NB4 (cell line): ENCODE measurements around the gene IFNG-AS1.

Experiments used
- CTCF ChIP-seq: IDR thresholded peaks from one replicate; pipeline ENCODE4 v1.5.1; 2012; ENCODE audit warnings: low read depth, low read length
- MAX ChIP-seq: IDR thresholded peaks from 2 replicates; pipeline ENCODE4 v1.6.1; 2011; ENCODE audit warnings: low read depth, low read length
- MYC ChIP-seq: IDR thresholded peaks from 2 replicates; pipeline ENCODE4 v1.6.1; 2011; ENCODE audit warnings: low read depth, low read length
- POLR2A ChIP-seq: IDR thresholded peaks from 2 replicates; pipeline ENCODE4 v1.6.1; 2011; ENCODE audit warnings: mild to moderate bottlenecking; ENCODE audit not compliant: insufficient read length; ENCODE audit errors: extremely low read depth

GRCh38 chr12:67940780-67941243 is 48.4 kb upstream of the IFNG-AS1 start:
- TF ChIP-seq CTCF (no peak), MAX (no peak), MYC (no peak), POLR2A (no peak)
